Measurements from ENCODE around the gene RNF39.
"Not testable (repeated sequence)": the region's sequence is repeated elsewhere in the genome, so short reads cannot be mapped to it uniquely, and the experiment has no call there.

DNA sequence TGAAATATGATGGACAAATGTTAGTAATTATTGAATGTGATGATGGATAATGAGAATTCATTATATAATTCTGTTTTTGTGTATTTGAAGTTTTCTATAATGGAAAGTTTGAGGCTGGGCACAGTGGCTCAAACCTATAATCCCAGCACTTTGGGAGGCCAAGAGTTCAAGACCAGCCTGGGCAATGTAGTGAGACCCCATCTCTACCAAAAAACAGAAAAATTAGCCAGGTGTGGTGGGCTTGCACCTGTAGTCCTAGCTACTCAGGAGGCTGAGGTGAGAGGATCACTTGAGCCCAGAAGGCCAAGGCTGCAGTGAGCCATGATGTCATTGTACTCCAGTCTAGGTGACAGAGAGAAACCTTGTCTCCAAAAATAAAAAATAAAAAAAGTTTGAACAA lies 52.9 kb downstream of the RNF39 start:
- TF ChIP-seq, protein P1, sequence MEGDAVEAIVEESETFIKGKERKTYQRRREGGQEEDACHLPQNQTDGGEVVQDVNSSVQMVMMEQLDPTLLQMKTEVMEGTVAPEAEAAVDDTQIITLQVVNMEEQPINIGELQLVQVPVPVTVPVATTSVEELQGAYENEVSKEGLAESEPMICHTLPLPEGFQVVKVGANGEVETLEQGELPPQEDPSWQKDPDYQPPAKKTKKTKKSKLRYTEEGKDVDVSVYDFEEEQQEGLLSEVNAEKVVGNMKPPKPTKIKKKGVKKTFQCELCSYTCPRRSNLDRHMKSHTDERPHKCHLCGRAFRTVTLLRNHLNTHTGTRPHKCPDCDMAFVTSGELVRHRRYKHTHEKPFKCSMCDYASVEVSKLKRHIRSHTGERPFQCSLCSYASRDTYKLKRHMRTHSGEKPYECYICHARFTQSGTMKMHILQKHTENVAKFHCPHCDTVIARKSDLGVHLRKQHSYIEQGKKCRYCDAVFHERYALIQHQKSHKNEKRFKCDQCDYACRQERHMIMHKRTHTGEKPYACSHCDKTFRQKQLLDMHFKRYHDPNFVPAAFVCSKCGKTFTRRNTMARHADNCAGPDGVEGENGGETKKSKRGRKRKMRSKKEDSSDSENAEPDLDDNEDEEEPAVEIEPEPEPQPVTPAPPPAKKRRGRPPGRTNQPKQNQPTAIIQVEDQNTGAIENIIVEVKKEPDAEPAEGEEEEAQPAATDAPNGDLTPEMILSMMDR (conservative IDR thresholded peaks at IDR 0.05), result not testable (repeated sequence)
- TF ChIP-seq EZH2 (IDR thresholded peaks at IDR 0.05; ENCODE audit: low read depth), result not testable (repeated sequence)
